HepG2 (cell line): ENCODE measurements around the gene FCAMR.

Source experiments
- BHLHE40 ChIP-seq: IDR thresholded peaks from 2 replicates; pipeline ENCODE4 v1.6.1; 2011; ENCODE audit warnings: low read length, improper control_type of control experiment
- JUN ChIP-seq: sonication (generic); formaldehyde crosslinking; IDR thresholded peaks from 2 replicates; pipeline ENCODE4 v1.4.0; 2020; ENCODE audit warnings: mild to moderate bottlenecking, missing genetic modification reagents
- PAX8 ChIP-seq: sonication (generic); formaldehyde crosslinking; IDR thresholded peaks from 2 replicates; pipeline ENCODE4 v1.8.0; 2022; ENCODE audit warnings: mild to moderate bottlenecking, missing genetic modification reagents, borderline replicate concordance
- RAD51 ChIP-seq: fragments of 450-650 bp; IDR thresholded peaks from 2 replicates; pipeline ENCODE4 v1.6.1; 2016; ENCODE audit warnings: borderline replicate concordance
- REST ChIP-seq, 2 experiments: IDR thresholded peaks; 2 replicates each; pipeline ENCODE4 v1.6.1; 2011 to 2012; ENCODE audit warnings: low read length in 2 of 2, borderline replicate concordance in 1 of 2, low read depth in 1 of 2, mild to moderate bottlenecking in 1 of 2, moderate library complexity in 1 of 2
- RNF2 ChIP-seq: fragments of 450-650 bp; conservative IDR thresholded peaks from 2 replicates; pipeline ENCODE4 v1.6.1; 2016; ENCODE audit warnings: low read depth
- SMAD1 ChIP-seq: sonication (generic); formaldehyde crosslinking; IDR thresholded peaks from 2 replicates; pipeline ENCODE4 v1.4.0; 2020; ENCODE audit warnings: missing genetic modification reagents, low read depth, mild to moderate bottlenecking, borderline replicate concordance
- TCF12 ChIP-seq, 2 experiments: fragments of 450-650 bp in 1 of 2; sonication (generic) in 1 of 2; formaldehyde crosslinking in 1 of 2; IDR thresholded peaks; 2 replicates each; pipeline versions ENCODE4 v1.6.1 to v1.8.0; 2017 to 2022; ENCODE audit warnings: antibody characterized with exemption in 1 of 2, mild to moderate bottlenecking in 1 of 2, missing genetic modification reagents in 1 of 2, moderate library complexity in 1 of 2
- ZNF121 ChIP-seq: sonication (generic); formaldehyde crosslinking; IDR thresholded peaks from 2 replicates; pipeline ENCODE4 v1.5.0; 2020; ENCODE audit warnings: mild to moderate bottlenecking, missing genetic modification reagents
- ZSCAN29 ChIP-seq: sonication (generic); formaldehyde crosslinking; conservative IDR thresholded peaks from 2 replicates; pipeline ENCODE4 v1.4.0; 2020; ENCODE audit warnings: mild to moderate bottlenecking, missing genetic modification reagents
- TF ChIP-seq, protein P1 (sequence below): sonication (generic); formaldehyde crosslinking; IDR thresholded peaks from 2 replicates; pipeline ENCODE4 v1.5.0; 2020; ENCODE audit warnings: mild to moderate bottlenecking, missing genetic modification reagents, moderate library complexity
- TF ChIP-seq, protein P2 (sequence below): sonication (generic); formaldehyde crosslinking; IDR thresholded peaks from 2 replicates; pipeline ENCODE4 v1.4.0; 2020; ENCODE audit warnings: missing genetic modification reagents

GRCh38 chr1:206937425-206937824 is 32.8 kb downstream of the FCAMR start:
- TF ChIP-seq, protein P1, sequence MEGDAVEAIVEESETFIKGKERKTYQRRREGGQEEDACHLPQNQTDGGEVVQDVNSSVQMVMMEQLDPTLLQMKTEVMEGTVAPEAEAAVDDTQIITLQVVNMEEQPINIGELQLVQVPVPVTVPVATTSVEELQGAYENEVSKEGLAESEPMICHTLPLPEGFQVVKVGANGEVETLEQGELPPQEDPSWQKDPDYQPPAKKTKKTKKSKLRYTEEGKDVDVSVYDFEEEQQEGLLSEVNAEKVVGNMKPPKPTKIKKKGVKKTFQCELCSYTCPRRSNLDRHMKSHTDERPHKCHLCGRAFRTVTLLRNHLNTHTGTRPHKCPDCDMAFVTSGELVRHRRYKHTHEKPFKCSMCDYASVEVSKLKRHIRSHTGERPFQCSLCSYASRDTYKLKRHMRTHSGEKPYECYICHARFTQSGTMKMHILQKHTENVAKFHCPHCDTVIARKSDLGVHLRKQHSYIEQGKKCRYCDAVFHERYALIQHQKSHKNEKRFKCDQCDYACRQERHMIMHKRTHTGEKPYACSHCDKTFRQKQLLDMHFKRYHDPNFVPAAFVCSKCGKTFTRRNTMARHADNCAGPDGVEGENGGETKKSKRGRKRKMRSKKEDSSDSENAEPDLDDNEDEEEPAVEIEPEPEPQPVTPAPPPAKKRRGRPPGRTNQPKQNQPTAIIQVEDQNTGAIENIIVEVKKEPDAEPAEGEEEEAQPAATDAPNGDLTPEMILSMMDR (CRISPR knock-in tag), result no peak
- TF ChIP-seq SMAD1 (CRISPR knock-in tag) (no peak), ZSCAN29 (no peak), PAX8 (CRISPR knock-in tag) (no peak), REST (IDR thresholded peaks at IDR 0.05; ENCODE audit: borderline replicate concordance in 1 of 2, low read depth in 1 of 2, low read length in 2 of 2) (no peak), ZNF121 (CRISPR knock-in tag) (no peak), JUN (CRISPR knock-in tag) (no peak), RAD51 (no peak), BHLHE40 (no peak), TCF12 (IDR thresholded peaks at IDR 0.05) (no peak), TCF12 (CRISPR knock-in tag; IDR thresholded peaks at IDR 0.05) (no peak), RNF2 (no peak)
- TF ChIP-seq, protein P2, sequence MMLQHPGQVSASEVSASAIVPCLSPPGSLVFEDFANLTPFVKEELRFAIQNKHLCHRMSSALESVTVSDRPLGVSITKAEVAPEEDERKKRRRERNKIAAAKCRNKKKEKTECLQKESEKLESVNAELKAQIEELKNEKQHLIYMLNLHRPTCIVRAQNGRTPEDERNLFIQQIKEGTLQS, result no peak
